AG09309 (cell line): ENCODE data around the gene HOXC9.

Source experiments
- DNase-seq: peaks from one replicate; pipeline ENCODE4 v3.0.0-alpha.2; 2010; ENCODE audit warnings: low read depth
- H3K4me3 ChIP-seq: 2 replicates; pipeline ENCODE4 v1.5.1; 2011; ENCODE audit warnings: mild to moderate bottlenecking, low read depth, low read length, moderate library complexity; ENCODE audit not compliant: control insufficient read depth
- TF ChIP-seq, protein P1 (sequence below): IDR thresholded peaks from 2 replicates; pipeline ENCODE4 v1.5.1; 2011; ENCODE audit warnings: mild to moderate bottlenecking, low read depth, low read length, inconsistent platforms; ENCODE audit not compliant: insufficient read depth, control insufficient read depth; ENCODE audit errors: missing control alignments

Gene HOXC9

DNA sequence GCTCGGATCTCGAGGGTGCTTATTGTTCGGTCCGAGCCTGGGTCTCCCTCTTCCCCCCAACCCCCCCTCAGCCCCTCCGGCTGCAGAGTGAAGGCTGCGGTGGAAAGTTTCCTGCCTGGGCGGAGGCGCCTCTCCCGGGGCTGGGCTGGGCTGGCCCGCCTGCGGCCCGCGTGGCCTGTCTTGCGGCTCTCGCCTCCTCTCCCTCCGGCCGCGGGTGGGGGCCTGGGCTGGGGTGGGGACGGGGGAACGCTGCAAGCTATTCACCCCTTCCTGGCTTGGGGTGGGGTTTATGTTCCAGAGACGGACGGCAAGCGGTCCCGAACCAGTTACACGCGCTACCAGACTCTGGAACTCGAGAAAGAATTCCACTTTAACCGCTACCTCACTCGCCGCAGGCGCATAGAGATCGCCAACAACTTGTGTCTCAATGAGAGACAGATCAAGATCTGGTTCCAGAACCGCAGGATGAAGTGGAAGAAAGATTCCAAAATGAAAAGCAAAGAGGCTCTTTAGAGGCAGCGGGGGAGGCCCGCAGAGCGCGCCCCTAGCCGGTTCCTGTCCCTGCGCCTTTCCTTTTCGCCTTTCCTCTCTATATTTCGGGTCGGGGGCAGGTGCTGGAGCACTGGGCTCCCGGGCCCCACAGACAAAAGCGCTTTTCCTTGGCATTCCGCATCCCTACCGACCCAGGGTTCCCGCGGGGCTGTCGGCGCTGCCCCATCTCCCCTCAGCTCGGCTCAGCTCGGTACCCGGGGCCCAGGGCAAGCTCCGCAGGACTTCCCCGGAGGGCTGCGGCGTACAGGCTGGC is 34.2 kb downstream of the HOXC9 start:
- peak overlapping the region; percentile 33 for H3K4me3 ChIP-seq
- DNase-seq = no peak
- TF ChIP-seq, protein P1, sequence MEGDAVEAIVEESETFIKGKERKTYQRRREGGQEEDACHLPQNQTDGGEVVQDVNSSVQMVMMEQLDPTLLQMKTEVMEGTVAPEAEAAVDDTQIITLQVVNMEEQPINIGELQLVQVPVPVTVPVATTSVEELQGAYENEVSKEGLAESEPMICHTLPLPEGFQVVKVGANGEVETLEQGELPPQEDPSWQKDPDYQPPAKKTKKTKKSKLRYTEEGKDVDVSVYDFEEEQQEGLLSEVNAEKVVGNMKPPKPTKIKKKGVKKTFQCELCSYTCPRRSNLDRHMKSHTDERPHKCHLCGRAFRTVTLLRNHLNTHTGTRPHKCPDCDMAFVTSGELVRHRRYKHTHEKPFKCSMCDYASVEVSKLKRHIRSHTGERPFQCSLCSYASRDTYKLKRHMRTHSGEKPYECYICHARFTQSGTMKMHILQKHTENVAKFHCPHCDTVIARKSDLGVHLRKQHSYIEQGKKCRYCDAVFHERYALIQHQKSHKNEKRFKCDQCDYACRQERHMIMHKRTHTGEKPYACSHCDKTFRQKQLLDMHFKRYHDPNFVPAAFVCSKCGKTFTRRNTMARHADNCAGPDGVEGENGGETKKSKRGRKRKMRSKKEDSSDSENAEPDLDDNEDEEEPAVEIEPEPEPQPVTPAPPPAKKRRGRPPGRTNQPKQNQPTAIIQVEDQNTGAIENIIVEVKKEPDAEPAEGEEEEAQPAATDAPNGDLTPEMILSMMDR = no peak

DNA sequence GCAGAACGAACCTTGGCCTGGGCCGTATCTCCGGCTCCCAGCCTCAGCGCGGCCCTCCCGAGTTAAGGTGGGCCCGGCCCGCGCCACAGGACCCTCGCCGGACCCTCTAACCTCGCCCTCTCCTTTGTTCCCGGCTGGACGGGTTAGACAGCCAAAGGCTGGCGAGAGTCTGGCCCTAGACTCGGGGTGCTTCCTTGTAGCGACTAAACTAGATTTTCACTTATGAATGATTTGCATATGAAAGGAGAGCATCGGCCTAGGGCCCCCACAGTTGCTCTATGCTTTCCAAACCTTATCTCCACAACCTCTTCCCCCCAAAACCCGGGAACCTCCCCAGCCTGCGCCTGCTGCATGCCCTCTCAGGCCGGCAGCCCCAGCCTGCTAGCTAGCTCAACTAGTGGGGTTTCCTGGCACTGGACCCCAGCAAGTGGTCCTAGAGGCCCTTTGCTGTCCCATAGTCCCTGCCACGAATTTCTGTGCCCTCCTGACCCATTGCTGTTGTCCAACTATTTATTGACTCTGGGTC is 34.9 kb downstream of the HOXC9 start:
- no peak overlapping the region for H3K4me3 ChIP-seq
- no peak for DNase-seq
- TF ChIP-seq, protein P1 = no peak

DNA sequence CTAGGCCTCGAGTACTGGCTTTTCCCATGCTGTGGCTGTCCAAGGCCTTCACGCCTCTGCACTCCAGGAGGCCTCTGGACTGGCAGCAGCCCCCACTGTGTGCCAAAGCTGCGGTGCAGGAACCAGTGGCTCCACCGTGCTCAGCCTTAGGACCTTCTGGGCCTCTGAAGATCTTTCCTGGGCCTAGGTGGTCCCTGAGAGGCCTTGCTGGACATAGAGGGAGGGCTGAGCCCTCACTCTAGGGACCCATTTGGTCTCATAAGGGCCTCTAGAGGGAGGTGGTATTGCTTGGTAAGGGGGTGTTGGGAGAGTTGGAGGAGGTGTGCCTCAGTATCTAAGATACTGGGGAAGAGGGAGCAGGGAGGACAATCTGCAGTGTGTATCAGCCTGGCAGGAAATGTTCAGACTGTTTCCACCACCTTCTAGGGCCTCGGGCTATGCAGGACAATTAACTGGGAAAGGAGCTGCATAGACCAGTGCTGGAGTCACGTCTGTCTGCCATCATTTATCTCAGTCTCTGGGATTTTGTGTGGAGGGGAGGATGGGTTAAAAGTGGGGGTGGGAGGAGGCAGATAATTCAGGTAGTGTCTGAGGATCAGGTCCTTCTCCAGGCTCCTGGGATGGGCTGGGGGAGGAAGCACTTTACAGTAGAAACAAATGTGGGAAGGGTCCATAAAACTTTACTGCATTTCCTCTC is 35.8 kb downstream of the HOXC9 start:
- TF ChIP-seq, protein P1 = no peak
- DNase-seq = no peak
- no peak overlapping the region for H3K4me3 ChIP-seq

DNA sequence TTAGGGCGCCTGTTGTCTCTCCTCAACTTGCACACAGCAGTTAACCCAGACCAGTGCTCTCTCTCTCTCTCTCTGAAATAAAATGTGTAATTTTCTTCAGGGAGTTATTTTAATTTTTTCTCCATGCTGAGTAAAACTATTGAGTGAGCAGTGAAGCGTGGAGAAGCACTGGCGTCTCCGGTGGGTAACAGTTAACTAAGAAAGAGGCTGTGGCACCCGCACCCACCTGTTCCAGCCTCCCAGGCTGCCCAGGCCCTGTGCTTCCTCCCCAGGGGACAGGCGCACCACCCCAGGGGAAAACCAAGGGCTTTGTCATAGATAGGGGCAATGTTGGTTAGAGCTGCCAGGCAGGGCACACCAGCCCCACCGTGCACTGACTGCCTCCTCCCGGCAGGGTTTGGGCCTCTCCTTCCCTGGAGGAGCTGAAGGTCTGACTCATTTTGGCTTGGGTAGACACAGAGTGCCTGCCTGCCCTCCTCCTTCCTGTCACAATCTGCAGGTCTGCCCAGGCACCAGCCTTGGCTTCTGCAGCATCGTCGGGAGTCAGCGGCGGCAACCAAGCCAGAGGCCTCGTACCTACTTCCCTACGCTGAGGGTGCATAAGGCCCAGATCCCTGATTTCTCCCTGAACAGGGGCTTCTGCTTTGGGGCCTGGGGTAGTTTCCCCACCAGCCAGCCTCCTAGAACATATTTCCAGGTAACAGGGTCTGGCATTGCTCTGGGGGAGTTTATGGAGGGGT is 36.8 kb downstream of the HOXC9 start:
- H3K4me3 ChIP-seq = no peak overlapping the region
- TF ChIP-seq, protein P1 = no peak
- no peak for DNase-seq

DNA sequence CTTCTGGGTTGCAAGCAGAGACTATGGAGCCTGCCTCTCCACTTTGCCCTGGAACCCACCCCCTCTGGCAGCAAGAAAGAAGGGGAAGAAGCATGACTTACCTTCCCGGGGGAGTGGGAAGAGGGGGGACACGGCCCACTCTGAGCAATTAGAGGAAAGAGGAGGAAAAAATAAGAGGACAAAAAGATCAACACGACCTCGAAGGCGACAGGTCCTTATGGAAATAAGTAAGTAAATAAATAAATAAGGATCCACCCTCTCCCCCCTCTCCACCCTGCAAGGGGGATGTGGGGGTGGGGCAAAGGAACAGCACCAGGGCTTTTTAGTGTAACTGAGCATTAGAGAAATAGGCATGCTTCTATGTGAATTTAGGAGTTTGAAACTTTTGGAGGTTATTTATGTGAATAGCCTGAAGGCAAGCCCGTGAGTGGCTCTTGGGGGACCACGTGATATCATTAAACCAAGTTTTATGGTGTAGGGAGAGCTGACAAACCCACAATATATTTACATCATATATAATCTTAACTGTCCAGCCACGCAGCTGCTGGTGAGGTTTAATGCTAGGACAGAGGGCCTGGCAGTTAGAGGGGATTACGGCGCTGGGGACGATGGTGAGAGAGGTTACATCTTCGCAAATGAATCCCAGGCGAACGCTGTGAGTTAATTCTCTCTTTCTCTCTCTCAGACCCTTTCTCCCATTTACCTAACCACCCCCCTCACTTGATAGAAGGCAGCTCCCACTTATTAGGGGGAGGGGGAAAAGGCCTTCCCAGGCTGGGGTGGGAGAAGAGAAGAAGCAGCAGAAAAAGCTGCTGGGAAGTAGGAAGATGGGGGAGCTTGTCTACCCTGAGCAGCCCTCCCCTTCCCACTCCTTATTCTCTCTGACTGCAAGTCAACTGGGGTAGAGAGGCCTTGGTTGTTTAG is 37.7 kb downstream of the HOXC9 start:
- no peak overlapping the region for H3K4me3 ChIP-seq
- TF ChIP-seq, protein P1 = no peak
- no peak for DNase-seq
